Kidney epithelial cell (primary cell): ENCODE results near the gene PLSCR3. TPM values are rescaled to one million over a fixed set of nuclear protein-coding genes. Genes with fewer than 3 reads are reported as not detected.

Experiments used
- DNase-seq: peaks from one replicate; pipeline ENCODE4 v3.0.0-alpha.2; 2010; ENCODE audit warnings: low read depth
- H3K27me3 ChIP-seq: 2 replicates; pipeline ENCODE4 v1.6.0; 2011; ENCODE audit warnings: low read length; ENCODE audit not compliant: control insufficient read depth, insufficient read depth
- H3K36me3 ChIP-seq: 2 replicates; pipeline ENCODE4 v1.5.1; 2011; ENCODE audit warnings: low read length; ENCODE audit not compliant: control insufficient read depth, insufficient read depth
- H3K4me3 ChIP-seq: 2 replicates; pipeline ENCODE4 v1.5.1; 2011; ENCODE audit warnings: low read depth, mild to moderate bottlenecking, control low read depth, low read length
- CTCF ChIP-seq: IDR thresholded peaks from 2 replicates; pipeline ENCODE4 v1.5.1; 2011; ENCODE audit warnings: mild to moderate bottlenecking, moderate library complexity, low read length, control low read depth, inconsistent platforms; ENCODE audit not compliant: insufficient read depth, poor library complexity, severe bottlenecking
- total RNA-seq: library from RNA; depleted of rRNA; stranded (reverse); fragments of >200 nt; gene quantifications from 2 replicates; pipeline ENCODE4 v1.2.3, GENCODE V29; 2015

Gene PLSCR3
- total RNA-seq, 1 donor from 2014 or later, result 61.8 TPM

GRCh38 chr17:7410634-7411426, 16.5 kb upstream of the PLSCR3 start:
- TF ChIP-seq CTCF, result no peak
- Histone ChIP-seq H3K27me3 (no peaks in the 10 kb centered on the region), H3K36me3 (no peaks in the 10 kb centered on the region), H3K4me3 (no peak overlapping the region)
- DNase-seq, result no peak

- no peak for TF ChIP-seq CTCF
- DNase-seq, result no peak
- no peak overlapping the region for H3K4me3 ChIP-seq
- H3K27me3 ChIP-seq, result no peaks in the 10 kb centered on the region
- H3K36me3 ChIP-seq, result no peaks in the 10 kb centered on the region
Measured at GRCh38 chr17:7409716-7410115, 15.4 kb upstream of the PLSCR3 start.

GRCh38 chr17:7408863-7409262, 14.5 kb upstream of the PLSCR3 start:
- no peak overlapping the region for H3K4me3 ChIP-seq
- H3K36me3 ChIP-seq, result no peaks in the 10 kb centered on the region
- no peaks in the 10 kb centered on the region for H3K27me3 ChIP-seq
- no peak for TF ChIP-seq CTCF
- no peak for DNase-seq

GRCh38 chr17:7408252-7408727, 14.0 kb upstream of the PLSCR3 start:
- no peak overlapping the region for H3K4me3 ChIP-seq

GRCh38 chr17:7407485-7408251, 13.3 kb upstream of the PLSCR3 start, which contains the start of gene NLGN2:
TSS of gene NLGN2 (plus strand) at chr17:7407845. CDS start at chr17:7408256, 411 bp downstream.
- Histone ChIP-seq H3K27me3 (no peaks in the 10 kb centered on the region), H3K36me3 (no peaks in the 10 kb centered on the region), H3K4me3 (no peak within 1 kb of the TSS)
- TF ChIP-seq CTCF, result no peak
- DNase-seq, result no peak

More at GRCh38 chr17:7408252-7408727, 14.0 kb upstream of the PLSCR3 start:
- DNase-seq, result no peak
- H3K36me3 ChIP-seq, result no peaks in the 10 kb centered on the region
- H3K27me3 ChIP-seq, result no peaks in the 10 kb centered on the region
- TF ChIP-seq CTCF, result no peak
